HepG2 (cell line): Measurements from ENCODE around the gene SLC23A3. TPM values are rescaled to one million over a fixed set of nuclear protein-coding genes. Genes with fewer than 3 reads are reported as not detected.

ENCODE experiments used
- ATAC-seq: fragments of 200-7000 bp; cut with Tn5 transposase; 3 replicates; pipeline ENCODE4 v1.9.1; 2020; ENCODE audit warnings: mild to moderate bottlenecking, moderate library complexity
- BruUV-seq: library from RNA; stranded (reverse); fragments of 400-500 nt; replicated peaks from 2 replicates; lab custom pipeline; 2021; lab: Mats Ljungman, UMichigan
- CTCF ChIA-PET: fragments of 300-600 bp; formaldehyde crosslinking; extraction: SDS; loops from one replicate; lab custom pipeline; 2021; ENCODE audit warnings: low total read pairs, inconsistent platforms, low intra/inter-chr PET ratio; lab: Yijun Ruan, JAX
- POLR2A ChIA-PET: fragments of 350-600 bp; sonication (Branson Sonifier 250); formaldehyde crosslinking; loops from one replicate; lab custom pipeline; 2020; ENCODE audit warnings: antibody characterized with exemption, inconsistent platforms; lab: Yijun Ruan, JAX
- DNase-seq: peaks from one replicate; pipeline ENCODE4 v3.0.0-alpha.2; 2015; ENCODE audit warnings: low spot score
- FAIRE-seq: peaks from 3 replicates; lab custom pipeline; 2011; peaks lifted over from hg19 to GRCh38; lab: Jason Lieb, UNC
- H2AFZ ChIP-seq: one replicate; pipeline ENCODE4 v1.6.1; 2011; ENCODE audit warnings: low read length, inconsistent platforms
- H3K27ac ChIP-seq: fragments of 300-600 bp; 3 replicates; pipeline ENCODE4 v1.8.0; 2011; ENCODE audit warnings: mixed run types, mild to moderate bottlenecking, mixed read lengths, low read length, inconsistent platforms; ENCODE audit not compliant: insufficient read depth; ENCODE audit errors: extremely low read length
- H3K27me3 ChIP-seq, 2 experiments: fragments of 200-600 bp in 1 of 2; 2 replicates in 1 of 2; 3 replicates in 1 of 2; pipeline versions ENCODE4 v1.6.0 to v1.8.0; 2011; ENCODE audit warnings: low read length in 2 of 2, mild to moderate bottlenecking in 2 of 2, moderate library complexity in 2 of 2, inconsistent platforms in 1 of 2; ENCODE audit not compliant: insufficient read depth in 2 of 2, control insufficient read depth in 1 of 2
- H3K36me3 ChIP-seq, 2 experiments: fragments of 200-600 bp in 1 of 2; replicated peaks in 1 of 2; 2 replicates in 1 of 2; 3 replicates in 1 of 2; pipeline versions ENCODE4 v1.5.1 to v1.8.0; 2011; ENCODE audit warnings: low read length in 2 of 2, inconsistent platforms in 1 of 2; ENCODE audit not compliant: insufficient read depth in 2 of 2, control insufficient read depth in 1 of 2
- H3K4me1 ChIP-seq: 2 replicates; pipeline ENCODE4 v1.5.1; 2012; ENCODE audit warnings: low read length, inconsistent platforms; ENCODE audit not compliant: insufficient read depth
- H3K4me2 ChIP-seq: 2 replicates; pipeline ENCODE4 v1.6.0; 2011; ENCODE audit warnings: low read depth, low read length, inconsistent platforms
- H3K4me3 ChIP-seq, 3 experiments: fragments of 200-600 bp in 1 of 3; sonication (generic), shearing (Covaris generic) in 1 of 3; replicated peaks in 1 of 3; 2 replicates each; pipeline ENCODE4 v1.5.1; 2011 to 2016; ENCODE audit warnings: low read length in 3 of 3, inconsistent platforms in 2 of 3, low read depth in 2 of 3, mild to moderate bottlenecking in 2 of 3, control low read depth in 1 of 3, mixed read lengths in 1 of 3; ENCODE audit not compliant: insufficient read depth in 1 of 3
- H3K79me2 ChIP-seq: one replicate; pipeline ENCODE4 v1.6.1; 2011; ENCODE audit warnings: low read length, inconsistent platforms; ENCODE audit not compliant: insufficient read depth
- H3K9ac ChIP-seq: 2 replicates; pipeline ENCODE4 v1.6.0; 2011; ENCODE audit warnings: mild to moderate bottlenecking, low read depth, low read length, inconsistent platforms; ENCODE audit not compliant: insufficient read depth
- H3K9me3 ChIP-seq: 2 replicates; pipeline ENCODE4 v1.5.1; 2012; ENCODE audit warnings: mild to moderate bottlenecking, low read length
- H4K20me1 ChIP-seq: 2 replicates; pipeline ENCODE4 v1.6.0; 2011; ENCODE audit warnings: inconsistent platforms, mild to moderate bottlenecking, low read length, moderate library complexity; ENCODE audit not compliant: insufficient read depth
- HNRNPUL1 ChIP-seq: fragments of 200-400 bp; formaldehyde crosslinking; IDR thresholded peaks from 2 replicates; pipeline ENCODE4 v1.6.1; 2017; ENCODE audit warnings: low read depth, mild to moderate bottlenecking, low read length, moderate library complexity
- MAFG ChIP-seq: sonication (generic); formaldehyde crosslinking; IDR thresholded peaks from 2 replicates; pipeline ENCODE4 v1.5.1; 2020; ENCODE audit warnings: mild to moderate bottlenecking, missing genetic modification reagents
- SYNCRIP ChIP-seq: fragments of 200-400 bp; formaldehyde crosslinking; IDR thresholded peaks from 2 replicates; pipeline ENCODE4 v1.6.1; 2018; ENCODE audit warnings: mild to moderate bottlenecking, low read depth, low read length; ENCODE audit not compliant: insufficient read depth
- ZBTB10 ChIP-seq: sonication (generic); formaldehyde crosslinking; IDR thresholded peaks from 2 replicates; pipeline ENCODE4 v1.4.0; 2020; ENCODE audit warnings: missing genetic modification reagents, borderline replicate concordance
- ZNF704 ChIP-seq: sonication (generic); formaldehyde crosslinking; IDR thresholded peaks from 2 replicates; pipeline ENCODE4 v1.8.1; 2023; ENCODE audit warnings: mild to moderate bottlenecking, inconsistent platforms, moderate library complexity, missing genetic modification reagents, borderline replicate concordance
- WGBS: methylation state at CpG from one replicate; pipeline ENCODE4 v1.1.6; 2017; ENCODE audit warnings: low lambda C conversion rate; 5-methylcytosine and 5-hydroxymethylcytosine counted together
- in situ Hi-C: cut with HindIII; loops from 2 replicates; pipeline ENCODE4 v1.10.0; 2017; ENCODE audit warnings: low pct_unique_long_range_greater_than_20kb; ENCODE audit not compliant: extremely low pct_ligation_motif_present
- intact Hi-C: fragments of 100-400 bp; cut with micrococcal nuclease; formaldehyde crosslinking; loops from one replicate; pipeline ENCODE4 v1.10.0; 2022; ENCODE audit not compliant: unreplicated experiment
- polyA plus RNA-seq, 8 experiments: library from polyadenylated mRNA; depleted of rRNA in 3 of 8; stranded (reverse) in 7 of 8; unstranded in 1 of 8; fragments of >200 nt; fragmentation: Illumina TruSeq in 4 of 8; extraction: Trizol in 4 of 8; gene quantifications; 2 replicates each; pipeline versions ENCODE4 v1.2.1 to v1.2.3, GENCODE V29; 2011 to 2016; ENCODE audit warnings: low read depth in 4 of 8, missing spikeins in 1 of 8, mixed read lengths in 1 of 8; ENCODE audit not compliant: insufficient read depth in 1 of 8
- total RNA-seq, 5 experiments: library from RNA; depleted of rRNA; stranded (reverse); fragments of >200 nt; fragmentation: Illumina TruSeq; extraction: Trizol; gene quantifications; 2 replicates each; pipeline ENCODE4 v1.2.3, GENCODE V29; 2016; ENCODE audit warnings: low read depth in 1 of 5
- TF ChIP-seq, protein P1 (sequence below): IDR thresholded peaks from 2 replicates; pipeline ENCODE4 v1.6.1; 2012; ENCODE audit warnings: low read depth, low read length, improper control_type of control experiment
- TF ChIP-seq, protein P2 (sequence below): sonication (generic); formaldehyde crosslinking; IDR thresholded peaks from 2 replicates; pipeline ENCODE4 v1.5.0; 2020; ENCODE audit warnings: mild to moderate bottlenecking, missing genetic modification reagents, borderline replicate concordance

Gene SLC23A3
- total and polyA plus RNA-seq, 2 of the 13 experiments (the other 11 are each of a cell fraction or from before 2014, with no cell fraction given) = 0.38 to 0.78 TPM

- Histone ChIP-seq H3K4me2 (no peak overlapping the region), H3K36me3 (peaks cover 5 to 21% of the 10 kb centered on the region in 2 experiments), H3K9ac (no peak overlapping the region), H3K4me1 (peaks cover 18% of the 10 kb centered on the region), H2AFZ (no peak overlapping the region), H3K27ac (no peak overlapping the region), H4K20me1 (no peaks in the 10 kb centered on the region), H3K27me3 (no peaks in the 10 kb centered on the region), H3K79me2 (no peaks in the 10 kb centered on the region), H3K9me3 (no peaks in the 10 kb centered on the region), H3K4me3 (no peak overlapping the region)
- no TSS peak for BruUV-seq
- no peak for FAIRE-seq
- no peak for ATAC-seq
- TF ChIP-seq HNRNPUL1 (no peak), SYNCRIP (no peak), ZNF704 (CRISPR knock-in tag) (no peak), MAFG (no peak), ZBTB10 (CRISPR knock-in tag) (no peak)
- TF ChIP-seq, protein P1, sequence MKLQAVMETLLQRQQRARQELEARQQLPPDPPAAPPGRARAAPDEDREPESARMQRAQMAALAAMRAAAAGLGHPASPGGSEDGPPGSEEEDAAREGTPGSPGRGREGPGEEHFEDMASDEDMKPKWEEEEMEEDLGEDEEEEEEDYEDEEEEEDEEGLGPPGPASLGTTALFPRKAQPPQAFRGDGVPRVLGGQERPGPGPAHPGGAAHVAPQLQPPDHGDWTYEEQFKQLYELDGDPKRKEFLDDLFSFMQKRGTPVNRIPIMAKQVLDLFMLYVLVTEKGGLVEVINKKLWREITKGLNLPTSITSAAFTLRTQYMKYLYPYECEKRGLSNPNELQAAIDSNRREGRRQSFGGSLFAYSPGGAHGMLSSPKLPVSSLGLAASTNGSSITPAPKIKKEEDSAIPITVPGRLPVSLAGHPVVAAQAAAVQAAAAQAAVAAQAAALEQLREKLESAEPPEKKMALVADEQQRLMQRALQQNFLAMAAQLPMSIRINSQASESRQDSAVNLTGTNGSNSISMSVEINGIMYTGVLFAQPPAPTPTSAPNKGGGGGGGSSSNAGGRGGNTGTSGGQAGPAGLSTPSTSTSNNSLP = no peak
- TF ChIP-seq, protein P2, sequence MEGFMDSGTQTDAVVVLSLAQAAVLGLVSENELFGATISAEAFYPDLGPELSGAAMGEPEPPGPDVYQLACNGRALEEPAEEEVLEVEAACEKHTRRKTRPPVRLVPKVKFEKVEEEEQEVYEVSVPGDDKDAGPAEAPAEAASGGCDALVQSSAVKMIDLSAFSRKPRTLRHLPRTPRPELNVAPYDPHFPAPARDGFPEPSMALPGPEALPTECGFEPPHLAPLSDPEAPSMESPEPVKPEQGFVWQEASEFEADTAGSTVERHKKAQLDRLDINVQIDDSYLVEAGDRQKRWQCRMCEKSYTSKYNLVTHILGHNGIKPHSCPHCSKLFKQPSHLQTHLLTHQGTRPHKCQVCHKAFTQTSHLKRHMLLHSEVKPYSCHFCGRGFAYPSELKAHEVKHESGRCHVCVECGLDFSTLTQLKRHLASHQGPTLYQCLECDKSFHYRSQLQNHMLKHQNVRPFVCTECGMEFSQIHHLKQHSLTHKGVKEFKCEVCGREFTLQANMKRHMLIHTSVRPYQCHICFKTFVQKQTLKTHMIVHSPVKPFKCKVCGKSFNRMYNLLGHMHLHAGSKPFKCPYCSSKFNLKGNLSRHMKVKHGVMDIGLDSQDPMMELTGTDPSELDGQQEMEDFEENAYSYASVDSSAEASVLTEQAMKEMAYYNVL (CRISPR knock-in tag) = no peak
- WGBS = 81% methylated on average over 3 of the region's 3 CpGs
- POLR2A ChIA-PET = interaction anchor here (1.1 to 2.9 kb wide), 2 partner anchors 50 to 53 kb away, joined by 3 to 14 read pairs; no protein-coding TSS in a partner anchor
- intact Hi-C loops (no loop called here), in situ Hi-C loops (loop anchor here (5.0 kb wide), 1 partner anchor 101 kb away; no protein-coding TSS in a partner anchor)
- DNase-seq = no peak
- CTCF ChIA-PET = interaction anchor here (3.2 to 4.4 kb wide), 2 partner anchors 53 to 137 kb away, joined by 28 to 50 read pairs; no protein-coding TSS in a partner anchor
Measured at GRCh38 chr2:219158586-219158985, 11.2 kb downstream of the SLC23A3 start.
